GM18907 (cell line): Measurements from ENCODE around the gene ELOB.
"Not testable (repeated sequence)": the region's sequence is repeated elsewhere in the genome, so short reads cannot be mapped to it uniquely, and the experiment has no call there.

Source experiments
- ATAC-seq: cut with Tn5 transposase; IDR thresholded peaks from one replicate; pipeline ENCODE4 v1.9.1; 2021; ENCODE audit warnings: mild to moderate bottlenecking, moderate library complexity; ENCODE audit not compliant: unreplicated experiment

Gene ELOB

GRCh38 chr16:2724816-2725348 lies 52.2 kb downstream of the ELOB start:
- no peak for ATAC-seq

GRCh38 chr16:2724088-2724676 lies 52.9 kb downstream of the ELOB start:
- ATAC-seq = no peak

GRCh38 chr16:2721634-2722173 lies 55.4 kb downstream of the ELOB start:
- ATAC-seq = not testable (repeated sequence)
